A673 (cell line): ENCODE results near the gene NTNG2. TPM values are rescaled to one million over a fixed set of nuclear protein-coding genes. Genes with fewer than 3 reads are reported as not detected.

Experiments used
- BruUV-seq: library from RNA; stranded (reverse); fragments of 400-500 nt; replicated peaks from 2 replicates; lab custom pipeline; 2021; lab: Mats Ljungman, UMichigan
- CTCF ChIA-PET: fragments of 300-600 bp; sonication (Branson Sonifier 250); formaldehyde crosslinking; loops from one replicate; lab custom pipeline; 2022; ENCODE audit warnings: antibody characterized with exemption; lab: Charles Lee
- POLR2A ChIA-PET: fragments of 300-600 bp; sonication (Branson Sonifier 250); formaldehyde crosslinking; loops from one replicate; lab custom pipeline; 2022; ENCODE audit warnings: antibody characterized with exemption; ENCODE audit not compliant: low non-redundant PET; lab: Charles Lee
- DNase-seq: peaks from one replicate; pipeline ENCODE4 v3.0.0-alpha.2; 2015; ENCODE audit warnings: low spot score
- H3K27ac ChIP-seq: fragments of 200-600 bp; sonication (generic); 2 replicates; pipeline ENCODE4 v1.5.1; 2016; ENCODE audit warnings: mixed run types, low read depth, mild to moderate bottlenecking, mixed read lengths, antibody characterized with exemption, low read length; ENCODE audit not compliant: poor library complexity, severe bottlenecking
- H3K27me3 ChIP-seq: fragments of 200-600 bp; sonication (generic); replicated peaks from 2 replicates; pipeline ENCODE4 v1.6.1; 2017; ENCODE audit warnings: mixed run types, low read depth, mild to moderate bottlenecking, mixed read lengths, antibody characterized with exemption, low read length; ENCODE audit not compliant: insufficient read depth, poor library complexity
- H3K36me3 ChIP-seq: fragments of 200-600 bp; sonication (generic); 2 replicates; pipeline ENCODE4 v1.6.1; 2016; ENCODE audit warnings: mixed run types, mild to moderate bottlenecking, mixed read lengths, antibody characterized with exemption, low read length; ENCODE audit not compliant: insufficient read depth, poor library complexity, severe bottlenecking
- H3K4me1 ChIP-seq: fragments of 200-600 bp; sonication (generic); 2 replicates; pipeline ENCODE4 v1.6.1; 2017; ENCODE audit warnings: mixed run types, mild to moderate bottlenecking, mixed read lengths, antibody characterized with exemption, low read length; ENCODE audit not compliant: insufficient read depth, poor library complexity, severe bottlenecking
- H3K4me3 ChIP-seq: fragments of 200-600 bp; sonication (generic); 2 replicates; pipeline ENCODE4 v1.5.1; 2016; ENCODE audit warnings: low read depth, mixed run types, mild to moderate bottlenecking, mixed read lengths, low read length; ENCODE audit not compliant: poor library complexity, severe bottlenecking
- H3K9me3 ChIP-seq: fragments of 200-600 bp; sonication (generic); 2 replicates; pipeline ENCODE4 v1.6.1; 2016; ENCODE audit warnings: mixed run types, low read depth, mild to moderate bottlenecking, mixed read lengths, antibody characterized with exemption, low read length; ENCODE audit not compliant: poor library complexity, severe bottlenecking
- CTCF ChIP-seq: fragments of 300-800, 200-600 bp; sonication (generic); conservative IDR thresholded peaks from 2 replicates; pipeline ENCODE4 v1.5.1; 2017; ENCODE audit warnings: low read depth, mild to moderate bottlenecking, antibody characterized with exemption, low read length, moderate library complexity, mixed read lengths
- EZH2 ChIP-seq: fragments of 200-600 bp; sonication (generic); IDR thresholded peaks from 2 replicates; pipeline ENCODE4 v1.6.1; 2017; ENCODE audit warnings: borderline replicate concordance, low read depth, mild to moderate bottlenecking, mixed read lengths, antibody characterized with exemption, low read length; ENCODE audit not compliant: poor library complexity, severe bottlenecking
- intact Hi-C: fragments of 100-400 bp; cut with micrococcal nuclease; formaldehyde crosslinking; loops from one replicate; pipeline ENCODE4 v1.10.0; 2022; ENCODE audit not compliant: unreplicated experiment
- total RNA-seq: library from RNA; stranded (reverse); gene quantifications from 2 replicates; pipeline ENCODE4 v1.2.3, GENCODE V29; 2021

The NTNG2 gene
- total RNA-seq, 1 experiment from 2014 or later = 1.5 TPM

GRCh38 chr9:132185073-132186009, 23.5 kb downstream of the NTNG2 start:
- Histone ChIP-seq H3K27me3 (no peaks in the 10 kb centered on the region), H3K9me3 (no peaks in the 10 kb centered on the region), H3K27ac (peak overlapping the region; percentile 89), H3K4me1 (peaks cover 59% of the 10 kb centered on the region), H3K36me3 (no peaks in the 10 kb centered on the region), H3K4me3 (peak overlapping the region; percentile 22)
- CTCF ChIA-PET = no interaction called here
- POLR2A ChIA-PET = interaction anchor here (0.9 kb wide), 1 partner anchor 224 kb away, joined by 6 read pairs; no protein-coding TSS in a partner anchor
- TF ChIP-seq CTCF = no peak
- TF ChIP-seq EZH2 = no peak
- DNase-seq = peak; percentile 54
- no TSS peak for BruUV-seq
- intact Hi-C loops = no loop called here

- intact Hi-C loops = no loop called here
- BruUV-seq = no TSS peak
- ChIA-PET CTCF (no interaction called here), POLR2A (interaction anchor here (0.6 kb wide), 1 partner anchor 627 kb away, joined by 4 read pairs; no protein-coding TSS in a partner anchor)
- Histone ChIP-seq H3K27me3 (no peaks in the 10 kb centered on the region), H3K27ac (peak overlapping the region; percentile 89), H3K36me3 (no peaks in the 10 kb centered on the region), H3K4me3 (no peak overlapping the region), H3K9me3 (no peaks in the 10 kb centered on the region), H3K4me1 (peaks cover 51% of the 10 kb centered on the region)
- peak; percentile 33 for DNase-seq
- TF ChIP-seq CTCF (no peak), EZH2 (no peak)
Measured at GRCh38 chr9:132187121-132187620, 25.3 kb downstream of the NTNG2 start.

GRCh38 chr9:132190966-132191365, 29.1 kb downstream of the NTNG2 start:
- ChIA-PET CTCF (no interaction called here), POLR2A (no interaction called here)
- no peaks in the 10 kb centered on the region for H3K9me3 ChIP-seq
- H3K27ac ChIP-seq = no peak overlapping the region
- BruUV-seq = no TSS peak
- no peak for TF ChIP-seq CTCF
- no peak for TF ChIP-seq EZH2
- DNase-seq = no peak
- peaks cover 20% of the 10 kb centered on the region for H3K4me1 ChIP-seq
- H3K36me3 ChIP-seq = no peaks in the 10 kb centered on the region
- H3K27me3 ChIP-seq = no peaks in the 10 kb centered on the region
- intact Hi-C loops = no loop called here
- no peak overlapping the region for H3K4me3 ChIP-seq
